CD4-positive, alpha-beta memory T cell (primary cell): ENCODE measurements around the gene GCFC2. TPM values are rescaled to one million over a fixed set of nuclear protein-coding genes. Genes with fewer than 3 reads are reported as not detected.
"Not testable (repeated sequence)": the region's sequence is repeated elsewhere in the genome, so short reads cannot be mapped to it uniquely, and the experiment has no call there.

Source experiments
- CTCF ChIA-PET: fragments of 350-600 bp; sonication (Branson Sonifier 250); formaldehyde crosslinking; loops from one replicate; lab custom pipeline; 2021; ENCODE audit warnings: inconsistent platforms; ENCODE audit not compliant: partially characterized antibody; lab: Charles Lee
- POLR2A ChIA-PET: fragments of 350-600 bp; sonication (Branson Sonifier 250); formaldehyde crosslinking; loops from one replicate; lab custom pipeline; 2021; ENCODE audit not compliant: partially characterized antibody; lab: Charles Lee
- DNase-seq, 5 donors: peaks; one replicate each; pipeline versions ENCODE4 v3.0.0 to v3.0.0-alpha.2; 2020 to 2022; ENCODE audit warnings: mixed read lengths in 1 of 5
- H3K27ac ChIP-seq: one replicate; pipeline ENCODE4 v1.7.0; 2013; ENCODE audit warnings: low read depth, low read length
- H3K27me3 ChIP-seq: 2 replicates; pipeline ENCODE4 v1.7.0; 2013; ENCODE audit warnings: mild to moderate bottlenecking, low read length, moderate library complexity; ENCODE audit not compliant: insufficient read depth
- H3K36me3 ChIP-seq: 2 replicates; pipeline ENCODE4 v1.7.0; 2013; ENCODE audit warnings: mild to moderate bottlenecking, low read length, moderate library complexity; ENCODE audit not compliant: insufficient read depth
- H3K4me1 ChIP-seq: 2 replicates; pipeline ENCODE4 v1.7.0; 2013; ENCODE audit warnings: mild to moderate bottlenecking, low read length, moderate library complexity; ENCODE audit not compliant: insufficient read depth
- H3K4me3 ChIP-seq, 2 donors: one replicate each; pipeline ENCODE4 v1.7.0; 2013; ENCODE audit warnings: low read length in 2 of 2, mild to moderate bottlenecking in 1 of 2
- H3K9me3 ChIP-seq, 2 donors: one replicate each; pipeline ENCODE4 v1.7.0; 2013; ENCODE audit warnings: low read length in 2 of 2, control low read depth in 1 of 2; ENCODE audit not compliant: control insufficient read depth in 1 of 2
- H3K27ac Mint-ChIP-seq, 7 donors: one replicate each; pipeline ENCODE4 v1.8.0; 2020 to 2021; ENCODE audit warnings: mixed read lengths in 7 of 7, mild to moderate bottlenecking in 6 of 7, inconsistent platforms in 3 of 7, moderate library complexity in 3 of 7
- H3K27me3 Mint-ChIP-seq, 2 donors: one replicate each; pipeline ENCODE4 v1.8.0; 2020 to 2021; ENCODE audit warnings: mixed read lengths in 2 of 2
- H3K36me3 Mint-ChIP-seq, 2 donors: one replicate each; pipeline ENCODE4 v1.8.0; 2020 to 2021; ENCODE audit warnings: mixed read lengths in 2 of 2, inconsistent platforms in 1 of 2, mild to moderate bottlenecking in 1 of 2
- H3K4me1 Mint-ChIP-seq, 4 donors: one replicate each; pipeline ENCODE4 v1.8.0; 2020 to 2021; ENCODE audit warnings: mixed read lengths in 4 of 4, mild to moderate bottlenecking in 1 of 4
- H3K4me3 Mint-ChIP-seq, 8 donors: one replicate each; pipeline ENCODE4 v1.8.0; 2020 to 2021; ENCODE audit warnings: mixed read lengths in 8 of 8, mild to moderate bottlenecking in 7 of 8, moderate library complexity in 6 of 8, inconsistent platforms in 3 of 8
- H3K9me3 Mint-ChIP-seq, 8 donors: one replicate each; pipeline ENCODE4 v1.8.0; 2020 to 2021; ENCODE audit warnings: mixed read lengths in 8 of 8, mild to moderate bottlenecking in 5 of 8, inconsistent platforms in 3 of 8, moderate library complexity in 1 of 8
- intact Hi-C: fragments of 100-400 bp; cut with micrococcal nuclease; formaldehyde crosslinking; loops from one replicate; pipeline ENCODE4 v1.15.1; 2023
- polyA plus RNA-seq, 2 donors: library from polyadenylated mRNA; unstranded; fragments of 300-500 nt; fragmentation: Illumina TruSeq; gene quantifications; one replicate each; pipeline ENCODE4 v1.2.3, GENCODE V29; 2021
- total RNA-seq, 2 experiments: library from RNA; stranded (reverse); gene quantifications; one replicate each; pipeline ENCODE4 v1.2.3, GENCODE V29; 2021

Gene GCFC2
- total and polyA plus RNA-seq, 4 experiments from 2014 or later, result 22.9 to 31.2 (median 27.3) TPM

DNA sequence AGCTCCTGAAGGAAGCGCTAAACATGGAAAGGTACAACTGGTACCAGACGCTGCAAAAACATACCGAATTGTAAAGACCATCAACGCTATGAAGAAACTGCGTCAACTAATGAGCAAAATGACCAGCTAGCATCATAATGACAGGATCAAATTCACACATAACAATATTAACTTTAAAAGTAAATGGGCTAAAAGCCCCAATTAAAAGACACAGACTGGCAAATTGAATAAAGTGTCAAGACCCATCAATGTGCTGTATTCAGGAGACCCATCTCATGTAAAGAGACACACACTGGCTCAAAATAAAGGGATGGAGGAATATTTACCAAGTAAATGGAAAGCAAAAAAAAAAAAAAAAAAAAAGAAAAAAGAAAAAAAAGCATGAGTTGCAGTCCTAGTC lies 27.3 kb downstream of the GCFC2 start:
- H3K27me3 ChIP-seq, H3K4me3 Mint-ChIP-seq, H3K27me3 Mint-ChIP-seq, DNase-seq, intact Hi-C loops, H3K4me1 ChIP-seq, H3K4me3 ChIP-seq, POLR2A ChIA-PET, H3K27ac ChIP-seq, H3K9me3 Mint-ChIP-seq, H3K9me3 ChIP-seq: not testable (repeated sequence)
- CTCF ChIA-PET, result interaction anchor here (1.7 kb wide), 1 partner anchor 23 kb away, joined by 3 read pairs; no protein-coding TSS in a partner anchor
- Mint-ChIP-seq H3K27ac (peak overlapping the region in 1 of 7 donors; percentile 73), H3K36me3 (peaks cover 39 to 46% of the 10 kb centered on the region in 2 donors), H3K4me1 (peaks cover 11 to 18% (median 14%) of the 10 kb centered on the region in 4 donors)
- peaks cover 14% of the 10 kb centered on the region for H3K36me3 ChIP-seq

DNA sequence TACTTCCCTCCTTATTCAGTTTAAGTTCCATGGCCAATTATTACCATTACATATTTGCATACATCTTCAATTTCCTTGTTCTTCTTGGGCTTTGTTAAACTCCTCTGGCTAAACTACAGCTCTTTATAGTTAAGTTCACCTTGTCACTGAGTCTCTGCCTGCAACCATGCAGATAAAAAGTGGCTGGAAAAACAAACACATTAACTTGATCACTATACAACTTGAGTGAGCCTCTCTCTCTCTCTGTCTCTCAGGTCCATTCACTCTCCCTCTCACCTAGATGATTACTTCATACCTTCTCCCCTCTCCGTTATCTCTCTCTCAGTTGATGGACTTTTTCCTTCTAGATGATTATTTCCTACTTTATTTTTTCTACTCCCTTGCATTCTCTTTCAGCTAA lies 30.3 kb downstream of the GCFC2 start:
- no peak overlapping the region for H3K4me3 ChIP-seq
- Mint-ChIP-seq H3K4me3 (no peak overlapping the region), H3K9me3 (no peaks in the 10 kb centered on the region), H3K36me3 (peaks cover 24 to 35% of the 10 kb centered on the region in 2 donors), H3K27ac (peak overlapping the region in 5 of 7 donors; percentile 17 to 77 (median 53)), H3K4me1 (peaks cover 11 to 21% (median 17%) of the 10 kb centered on the region in 4 donors), H3K27me3 (no peaks in the 10 kb centered on the region)
- CTCF ChIA-PET, result interaction anchor here (0.7 to 5.4 kb wide), 2 partner anchors 25 to 40 kb away, joined by 3 to 59 read pairs; no protein-coding TSS in a partner anchor
- intact Hi-C loops, result no loop called here
- no peaks in the 10 kb centered on the region for H3K27me3 ChIP-seq
- POLR2A ChIA-PET, result no interaction called here
- no peaks in the 10 kb centered on the region for H3K4me1 ChIP-seq
- DNase-seq, result no peak
- H3K27ac ChIP-seq, result no peak overlapping the region
- no peaks in the 10 kb centered on the region for H3K9me3 ChIP-seq
- H3K36me3 ChIP-seq, result peaks cover 3% of the 10 kb centered on the region

DNA sequence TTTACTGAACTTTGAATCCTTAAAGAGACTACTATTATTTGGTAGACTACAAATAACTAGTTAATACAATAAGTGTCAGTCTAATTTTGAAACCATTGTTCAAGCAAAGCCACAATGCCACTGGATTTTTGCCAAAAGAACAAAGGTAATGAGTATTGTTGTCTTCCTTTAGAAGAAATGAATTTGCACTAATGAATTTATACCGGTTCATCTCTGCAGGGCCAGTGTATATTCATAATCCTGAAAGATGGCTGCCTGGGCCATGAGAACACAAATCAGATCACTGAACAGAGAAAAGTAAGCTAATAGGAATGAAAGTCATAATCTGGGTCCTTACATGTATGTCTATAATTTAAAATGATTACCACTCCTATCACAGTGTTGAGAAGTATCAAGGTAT lies 31.2 kb downstream of the GCFC2 start:
- Histone ChIP-seq H3K9me3 (no peaks in the 10 kb centered on the region), H3K27me3 (no peaks in the 10 kb centered on the region), H3K27ac (no peak overlapping the region), H3K36me3 (no peaks in the 10 kb centered on the region), H3K4me3 (no peak overlapping the region), H3K4me1 (no peaks in the 10 kb centered on the region)
- Mint-ChIP-seq H3K36me3 (peaks cover 17 to 27% of the 10 kb centered on the region in 2 donors), H3K9me3 (no peaks in the 10 kb centered on the region), H3K4me3 (no peak overlapping the region), H3K27ac (peak overlapping the region in 2 of 7 donors; percentile 71), H3K4me1 (peaks cover 8 to 16% (median 12%) of the 10 kb centered on the region in 4 donors), H3K27me3 (no peaks in the 10 kb centered on the region)
- no peak for DNase-seq
- CTCF ChIA-PET, result interaction anchor here (0.9 to 5.4 kb wide), 3 partner anchors 9 to 40 kb away, joined by 3 to 59 read pairs (median 21); no protein-coding TSS in a partner anchor
- POLR2A ChIA-PET, result no interaction called here
- intact Hi-C loops, result no loop called here

DNA sequence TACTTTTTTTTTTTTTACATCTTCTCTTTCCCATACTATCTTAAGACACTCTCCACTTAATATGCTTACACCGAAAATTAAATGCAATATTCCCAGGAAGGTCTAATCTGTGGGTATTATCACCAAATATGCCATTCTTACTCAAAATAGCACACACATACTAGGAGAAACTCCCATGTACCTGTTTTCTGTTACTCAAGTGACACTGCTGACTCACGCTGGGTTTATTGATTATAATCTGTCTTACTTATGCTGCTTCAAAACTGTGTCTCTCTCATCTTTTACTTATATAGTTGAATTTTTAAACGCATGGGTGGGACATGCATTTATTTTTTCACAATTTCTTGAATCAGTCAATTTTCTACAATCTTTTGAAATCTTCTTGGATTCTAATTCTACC lies 34.3 kb downstream of the GCFC2 start:
- CTCF ChIA-PET, result interaction anchor here (0.7 to 5.4 kb wide), 17 partner anchors 8 to 45 kb away, joined by 3 to 59 read pairs (median 6); partner anchors contain the start of gene MRPL19
- Histone ChIP-seq H3K4me3 (no peak overlapping the region), H3K27me3 (no peaks in the 10 kb centered on the region), H3K9me3 (no peaks in the 10 kb centered on the region), H3K4me1 (no peaks in the 10 kb centered on the region), H3K27ac (no peak overlapping the region), H3K36me3 (peaks cover 6% of the 10 kb centered on the region)
- Mint-ChIP-seq H3K36me3 (peaks cover 19 to 29% of the 10 kb centered on the region in 2 donors), H3K4me3 (no peak overlapping the region), H3K27ac (no peak overlapping the region), H3K4me1 (peaks cover 0 to 11% (median 5%) of the 10 kb centered on the region in 4 donors), H3K9me3 (no peaks in the 10 kb centered on the region), H3K27me3 (no peaks in the 10 kb centered on the region)
- DNase-seq, result no peak
- intact Hi-C loops, result no loop called here
- POLR2A ChIA-PET, result no interaction called here

DNA sequence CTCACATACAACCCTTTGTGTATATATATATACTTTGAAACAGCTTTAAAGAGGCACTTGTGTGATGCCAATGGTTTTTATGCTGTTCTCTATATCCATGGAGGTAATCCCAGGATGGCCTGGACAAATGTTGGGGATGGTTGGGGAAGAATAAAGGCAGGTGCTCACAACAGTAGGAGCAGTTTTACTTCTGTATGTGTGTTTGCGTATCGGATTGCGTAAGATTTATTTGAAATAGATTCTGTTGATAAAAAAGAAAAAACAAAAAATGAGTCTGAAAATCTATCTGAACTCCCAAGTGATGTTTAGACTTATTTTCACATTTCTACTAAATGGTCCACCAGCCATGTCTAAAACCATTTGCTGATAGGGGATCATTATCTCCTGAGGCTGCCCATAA lies 34.8 kb downstream of the GCFC2 start:
- ChIA-PET POLR2A (no interaction called here), CTCF (interaction anchor here (1.0 to 1.8 kb wide), 2 partner anchors 21 to 35 kb away, joined by 6 to 10 read pairs; no protein-coding TSS in a partner anchor)
- Mint-ChIP-seq H3K27me3 (no peaks in the 10 kb centered on the region), H3K27ac (no peak overlapping the region), H3K9me3 (no peaks in the 10 kb centered on the region), H3K4me3 (no peak overlapping the region), H3K4me1 (peaks cover 0 to 11% (median 5%) of the 10 kb centered on the region in 4 donors), H3K36me3 (peaks cover 25 to 34% of the 10 kb centered on the region in 2 donors)
- Histone ChIP-seq H3K27me3 (no peaks in the 10 kb centered on the region), H3K27ac (no peak overlapping the region), H3K4me3 (no peak overlapping the region), H3K9me3 (no peaks in the 10 kb centered on the region), H3K36me3 (peaks cover 6% of the 10 kb centered on the region), H3K4me1 (no peaks in the 10 kb centered on the region)
- no peak for DNase-seq
- intact Hi-C loops, result no loop called here

DNA sequence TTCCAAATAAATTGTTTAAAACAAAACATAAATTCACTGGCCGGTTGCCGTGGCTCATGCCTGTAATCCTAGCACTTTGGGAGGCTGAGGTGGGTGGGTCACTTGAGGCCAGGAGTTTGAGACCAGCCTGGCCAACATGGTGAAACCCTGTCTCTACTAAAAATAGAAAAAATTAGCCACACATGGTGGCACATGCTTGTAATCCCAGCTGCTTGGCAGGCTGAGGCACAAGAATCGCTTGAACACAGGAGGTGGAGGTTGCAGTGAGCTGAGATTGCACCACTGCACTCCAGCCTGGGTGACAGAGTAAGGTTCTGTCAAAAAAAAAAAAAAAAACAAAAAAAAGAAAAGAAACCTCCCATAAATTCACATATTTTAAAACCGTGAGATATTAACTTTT lies 35.3 kb downstream of the GCFC2 start:
- CTCF ChIA-PET, result interaction anchor here (1.0 kb wide), 1 partner anchor 34 kb away, joined by 6 read pairs; no protein-coding TSS in a partner anchor
- intact Hi-C loops, H3K4me3 Mint-ChIP-seq, H3K4me3 ChIP-seq, H3K36me3 ChIP-seq, H3K4me1 ChIP-seq, H3K9me3 Mint-ChIP-seq, POLR2A ChIA-PET, H3K27me3 ChIP-seq, DNase-seq, H3K9me3 ChIP-seq, H3K27ac Mint-ChIP-seq, H3K27me3 Mint-ChIP-seq, H3K27ac ChIP-seq: not testable (repeated sequence)
- Mint-ChIP-seq H3K36me3 (peaks cover 24 to 36% of the 10 kb centered on the region in 2 donors), H3K4me1 (peaks cover 0 to 11% (median 5%) of the 10 kb centered on the region in 4 donors)

DNA sequence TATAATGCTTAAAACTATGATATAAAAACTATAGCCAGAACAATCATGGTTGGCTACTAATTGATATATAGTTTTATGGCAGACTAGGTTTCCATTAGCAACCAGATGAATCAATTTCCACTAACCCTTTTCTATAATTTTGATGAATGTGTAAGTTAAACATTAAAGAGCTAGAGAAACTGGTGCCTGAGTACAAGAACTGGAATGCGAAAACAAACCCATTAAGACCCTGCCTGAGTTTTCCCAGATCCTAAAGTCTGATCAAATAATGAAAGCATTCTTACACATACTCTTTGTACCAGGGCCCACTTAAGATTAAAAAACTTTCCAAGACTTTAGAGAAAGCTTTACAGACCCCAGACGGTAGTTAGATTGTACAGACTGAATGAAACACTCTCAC lies 42.8 kb downstream of the GCFC2 start:
- Histone ChIP-seq H3K9me3 (no peaks in the 10 kb centered on the region), H3K4me1 (no peaks in the 10 kb centered on the region), H3K4me3 (no peak overlapping the region), H3K27me3 (no peaks in the 10 kb centered on the region), H3K36me3 (peaks cover 13% of the 10 kb centered on the region), H3K27ac (no peak overlapping the region)
- Mint-ChIP-seq H3K9me3 (no peaks in the 10 kb centered on the region), H3K27ac (peak overlapping the region in 1 of 7 donors; percentile 10), H3K27me3 (no peaks in the 10 kb centered on the region), H3K36me3 (peaks cover 41 to 47% of the 10 kb centered on the region in 2 donors), H3K4me3 (no peak overlapping the region), H3K4me1 (no peaks in the 10 kb centered on the region)
- DNase-seq, result no peak
- CTCF ChIA-PET, result interaction anchor here (1.3 to 2.8 kb wide), 3 partner anchors 9 to 38 kb away, joined by 3 to 12 read pairs (median 5); no protein-coding TSS in a partner anchor
- POLR2A ChIA-PET, result no interaction called here
- intact Hi-C loops, result no loop called here
